HepG2 (cell line): Measurements from ENCODE around the gene CHMP6. TPM values are rescaled to one million over a fixed set of nuclear protein-coding genes. Genes with fewer than 3 reads are reported as not detected.

Experiments
- GLI4 ChIP-seq: sonication (generic); formaldehyde crosslinking; IDR thresholded peaks from 2 replicates; pipeline ENCODE4 v1.5.1; 2020; ENCODE audit warnings: missing genetic modification reagents, mild to moderate bottlenecking, moderate library complexity, borderline replicate concordance
- NFKB2 ChIP-seq: sonication (generic); formaldehyde crosslinking; IDR thresholded peaks from 2 replicates; pipeline ENCODE4 v1.4.0; 2020; ENCODE audit warnings: missing genetic modification reagents, borderline replicate concordance
- ZFP41 ChIP-seq: sonication (generic); formaldehyde crosslinking; IDR thresholded peaks from 2 replicates; pipeline ENCODE4 v1.4.0; 2020; ENCODE audit warnings: mild to moderate bottlenecking, missing genetic modification reagents, borderline replicate concordance
- ZFP62 ChIP-seq: sonication (generic); formaldehyde crosslinking; IDR thresholded peaks from 2 replicates; pipeline ENCODE4 v1.4.0; 2020; ENCODE audit warnings: missing genetic modification reagents
- ZFP82 ChIP-seq: sonication (generic); formaldehyde crosslinking; IDR thresholded peaks from 2 replicates; pipeline ENCODE4 v1.5.1; 2020; ENCODE audit warnings: mild to moderate bottlenecking, missing genetic modification reagents, borderline replicate concordance
- ZFY ChIP-seq: sonication (generic); formaldehyde crosslinking; IDR thresholded peaks from 2 replicates; pipeline ENCODE4 v1.4.0; 2020; ENCODE audit warnings: missing genetic modification reagents
- ZMYM4 ChIP-seq: sonication (generic); formaldehyde crosslinking; IDR thresholded peaks from 2 replicates; pipeline ENCODE4 v1.8.1; 2023; ENCODE audit warnings: mild to moderate bottlenecking, missing genetic modification reagents
- polyA plus RNA-seq, 8 experiments: library from polyadenylated mRNA; depleted of rRNA in 3 of 8; stranded (reverse) in 7 of 8; unstranded in 1 of 8; fragments of >200 nt; fragmentation: Illumina TruSeq in 4 of 8; extraction: Trizol in 4 of 8; gene quantifications; 2 replicates each; pipeline versions ENCODE4 v1.2.1 to v1.2.3, GENCODE V29; 2011 to 2016; ENCODE audit warnings: low read depth in 4 of 8, missing spikeins in 1 of 8, mixed read lengths in 1 of 8; ENCODE audit not compliant: insufficient read depth in 1 of 8
- total RNA-seq, 5 experiments: library from RNA; depleted of rRNA; stranded (reverse); fragments of >200 nt; fragmentation: Illumina TruSeq; extraction: Trizol; gene quantifications; 2 replicates each; pipeline ENCODE4 v1.2.3, GENCODE V29; 2016; ENCODE audit warnings: low read depth in 1 of 5
- TF ChIP-seq, protein P1 (sequence below): sonication (generic); formaldehyde crosslinking; IDR thresholded peaks from 2 replicates; pipeline ENCODE4 v1.4.0; 2020; ENCODE audit warnings: missing genetic modification reagents, mild to moderate bottlenecking, borderline replicate concordance
- TF ChIP-seq, protein P2 (sequence below): sonication (generic); formaldehyde crosslinking; IDR thresholded peaks from 2 replicates; pipeline ENCODE4 v1.4.0; 2020; ENCODE audit warnings: missing genetic modification reagents, borderline replicate concordance
- TF ChIP-seq, protein P3 (sequence below): sonication (generic); formaldehyde crosslinking; IDR thresholded peaks from 2 replicates; pipeline ENCODE4 v1.4.0; 2020; ENCODE audit warnings: missing genetic modification reagents

Gene CHMP6
- total and polyA plus RNA-seq, 2 of the 13 experiments (the other 11 are each of a cell fraction or from before 2014, with no cell fraction given), result 11.1 to 24.2 TPM

DNA sequence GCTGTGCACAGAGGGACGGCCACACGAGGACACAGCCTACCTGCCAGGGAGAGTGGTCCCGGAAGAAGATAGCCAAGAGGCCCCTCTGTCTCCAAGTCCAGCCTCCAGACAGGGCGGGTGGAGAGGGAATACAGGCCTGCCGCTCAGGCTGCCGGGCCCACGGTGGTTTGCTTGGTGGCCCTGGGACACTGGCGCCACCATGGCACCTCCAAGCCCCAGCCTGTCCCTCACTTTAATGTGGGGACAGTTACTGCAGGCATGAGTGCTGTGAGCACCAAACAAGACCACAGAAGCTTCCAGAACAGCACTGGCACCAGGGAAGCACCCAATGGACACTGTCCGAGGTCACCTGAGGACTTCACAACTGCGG is 22.0 kb upstream of the CHMP6 start (continued):
- TF ChIP-seq, protein P1, sequence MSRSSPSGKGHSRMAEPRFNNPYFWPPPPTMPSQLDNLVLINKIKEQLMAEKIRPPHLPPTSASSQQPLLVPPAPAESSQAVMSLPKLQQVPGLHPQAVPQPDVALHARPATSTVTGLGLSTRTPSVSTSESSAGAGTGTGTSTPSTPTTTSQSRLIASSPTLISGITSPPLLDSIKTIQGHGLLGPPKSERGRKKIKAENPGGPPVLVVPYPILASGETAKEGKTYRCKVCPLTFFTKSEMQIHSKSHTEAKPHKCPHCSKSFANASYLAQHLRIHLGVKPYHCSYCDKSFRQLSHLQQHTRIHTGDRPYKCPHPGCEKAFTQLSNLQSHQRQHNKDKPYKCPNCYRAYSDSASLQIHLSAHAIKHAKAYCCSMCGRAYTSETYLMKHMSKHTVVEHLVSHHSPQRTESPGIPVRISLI (CRISPR knock-in tag), result no peak
- TF ChIP-seq ZFY (CRISPR knock-in tag) (peak; percentile 12; the same call in 1 of the 2 replicates), ZFP62 (CRISPR knock-in tag) (no peak), GLI4 (CRISPR knock-in tag) (no peak), NFKB2 (0 out of 2 replicates have a peak, but pooled peaks have one; percentile 11), ZFP82 (CRISPR knock-in tag) (peak; percentile 72; the same call in 1 of the 2 replicates), ZMYM4 (CRISPR knock-in tag) (no peak), ZFP41 (0 out of 2 replicates have a peak, but pooled peaks have one; percentile 24)
- TF ChIP-seq, protein P2, sequence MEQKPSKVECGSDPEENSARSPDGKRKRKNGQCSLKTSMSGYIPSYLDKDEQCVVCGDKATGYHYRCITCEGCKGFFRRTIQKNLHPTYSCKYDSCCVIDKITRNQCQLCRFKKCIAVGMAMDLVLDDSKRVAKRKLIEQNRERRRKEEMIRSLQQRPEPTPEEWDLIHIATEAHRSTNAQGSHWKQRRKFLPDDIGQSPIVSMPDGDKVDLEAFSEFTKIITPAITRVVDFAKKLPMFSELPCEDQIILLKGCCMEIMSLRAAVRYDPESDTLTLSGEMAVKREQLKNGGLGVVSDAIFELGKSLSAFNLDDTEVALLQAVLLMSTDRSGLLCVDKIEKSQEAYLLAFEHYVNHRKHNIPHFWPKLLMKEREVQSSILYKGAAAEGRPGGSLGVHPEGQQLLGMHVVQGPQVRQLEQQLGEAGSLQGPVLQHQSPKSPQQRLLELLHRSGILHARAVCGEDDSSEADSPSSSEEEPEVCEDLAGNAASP (CRISPR knock-in tag), result 0 out of 2 replicates have a peak, but pooled peaks have one; percentile 8
- TF ChIP-seq, protein P3, sequence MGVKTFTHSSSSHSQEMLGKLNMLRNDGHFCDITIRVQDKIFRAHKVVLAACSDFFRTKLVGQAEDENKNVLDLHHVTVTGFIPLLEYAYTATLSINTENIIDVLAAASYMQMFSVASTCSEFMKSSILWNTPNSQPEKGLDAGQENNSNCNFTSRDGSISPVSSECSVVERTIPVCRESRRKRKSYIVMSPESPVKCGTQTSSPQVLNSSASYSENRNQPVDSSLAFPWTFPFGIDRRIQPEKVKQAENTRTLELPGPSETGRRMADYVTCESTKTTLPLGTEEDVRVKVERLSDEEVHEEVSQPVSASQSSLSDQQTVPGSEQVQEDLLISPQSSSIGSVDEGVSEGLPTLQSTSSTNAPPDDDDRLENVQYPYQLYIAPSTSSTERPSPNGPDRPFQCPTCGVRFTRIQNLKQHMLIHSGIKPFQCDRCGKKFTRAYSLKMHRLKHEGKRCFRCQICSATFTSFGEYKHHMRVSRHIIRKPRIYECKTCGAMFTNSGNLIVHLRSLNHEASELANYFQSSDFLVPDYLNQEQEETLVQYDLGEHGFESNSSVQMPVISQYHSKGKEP (CRISPR knock-in tag), result no peak
